AG08395 (cell line): ENCODE data around the gene ZMYM5.
"Not testable (repeated sequence)": the region's sequence is repeated elsewhere in the genome, so short reads cannot be mapped to it uniquely, and the experiment has no call there.

ENCODE experiments used
- DNase-seq: peaks from one replicate; pipeline ENCODE4 v3.0.0; 2012; ENCODE audit warnings: mixed read lengths, low spot score

Gene ZMYM5

GRCh38 chr13:19863323-19864023, at the start of gene ZMYM5:
ZMYM5 (minus strand) TSS chr13:19863649; CDS start chr13:19852180, 11,469 bp downstream.
- peak; percentile 98 for DNase-seq

DNA sequence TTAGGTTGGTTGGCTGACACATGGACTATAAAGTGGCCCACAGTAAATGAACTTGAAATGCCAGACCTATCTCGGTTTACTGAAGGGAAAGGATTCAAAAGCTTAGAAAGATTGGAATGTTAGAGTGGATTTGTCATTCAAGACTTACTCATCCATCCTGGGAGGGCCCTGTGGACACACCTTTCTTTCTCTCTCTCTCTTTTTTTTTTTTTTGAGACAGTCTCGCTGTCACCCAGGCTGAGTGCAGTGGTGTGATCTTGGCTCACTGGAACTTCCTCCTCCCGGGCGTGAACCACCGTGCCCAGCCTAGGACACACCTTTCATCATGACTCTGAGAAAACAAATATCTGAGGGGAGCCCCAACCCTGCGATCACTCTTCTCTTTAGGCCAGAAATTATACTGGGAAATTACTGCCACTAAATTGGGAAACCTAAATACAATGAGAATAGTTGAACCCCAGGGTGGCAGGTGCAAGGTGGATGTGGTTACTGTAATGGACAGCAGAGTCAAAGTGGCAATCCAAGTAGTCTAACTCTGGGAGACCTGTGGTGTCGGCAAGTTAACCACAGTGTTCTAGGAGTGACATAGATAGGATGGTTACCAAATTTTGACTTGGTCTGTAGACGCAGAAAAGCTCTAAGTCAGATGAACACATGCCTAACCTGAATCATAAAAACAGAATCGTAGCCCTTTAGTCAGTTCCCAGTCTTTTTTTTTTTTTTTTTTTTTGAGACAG, 47.1 kb upstream of the ZMYM5 start:
- peak; percentile 22 for DNase-seq

DNA sequence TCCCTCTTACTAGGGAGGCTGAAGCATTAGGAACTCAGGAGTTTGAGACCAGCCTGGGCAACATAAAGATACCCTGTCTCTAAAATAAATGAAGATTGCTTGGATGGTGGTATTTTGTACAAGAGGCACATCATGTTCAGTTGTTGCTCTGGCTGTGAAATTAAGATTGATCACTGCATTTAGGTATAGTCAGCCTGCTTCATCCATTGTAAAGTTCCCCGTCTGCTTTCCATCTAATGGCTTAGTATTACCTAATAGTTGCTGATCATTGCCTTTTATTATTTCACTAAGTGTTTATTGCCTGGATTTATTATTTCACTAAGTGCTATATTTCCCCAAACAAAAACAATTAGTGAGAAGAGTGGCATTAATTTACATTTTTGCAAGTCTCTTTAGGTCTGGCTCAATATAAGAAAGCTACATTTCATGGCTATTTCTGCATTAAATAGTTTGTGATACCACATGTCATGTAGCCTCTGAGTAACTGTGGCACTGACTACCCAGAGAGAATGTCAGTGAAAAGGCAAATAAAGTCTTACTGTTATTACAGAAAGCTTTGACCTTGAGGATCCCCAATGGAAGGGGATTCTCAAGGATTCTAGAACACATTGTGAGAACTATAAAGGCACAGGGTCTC, 45.0 kb upstream of the ZMYM5 start:
- DNase-seq: no peak

- not testable (repeated sequence) for DNase-seq
These were observed 42.2 kb upstream of the ZMYM5 start for GRCh38 chr13:19905487-19906195.

GRCh38 chr13:19890030-19890429, 26.6 kb upstream of the ZMYM5 start:
- no peak for DNase-seq

DNA sequence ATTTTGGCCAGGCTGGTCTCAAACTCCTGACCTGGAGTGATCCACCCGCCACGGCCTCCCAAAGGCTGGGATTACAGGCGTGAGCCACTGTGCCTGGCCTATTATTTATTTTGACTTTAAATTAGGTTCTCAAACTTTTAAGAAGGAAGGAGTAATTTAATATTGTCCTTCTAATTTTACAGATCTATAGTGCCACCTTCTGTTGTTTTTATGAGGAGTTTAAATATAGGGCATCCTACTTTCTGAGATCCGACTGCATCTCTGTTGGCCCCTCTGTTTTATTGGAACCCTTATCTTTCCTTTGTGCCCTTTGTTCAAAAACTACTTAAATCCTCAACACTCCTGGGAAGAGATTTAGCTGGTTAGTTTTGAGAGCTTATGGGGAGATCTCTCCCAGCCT, 25.4 kb upstream of the ZMYM5 start:
- peak; percentile 18 for DNase-seq

- DNase-seq: no peak
These were observed 18.8 kb upstream of the ZMYM5 start for GRCh38 chr13:19882231-19882630.

GRCh38 chr13:19881641-19882040, 18.2 kb upstream of the ZMYM5 start:
- DNase-seq: no peak

GRCh38 chr13:19864746-19865309, 1.4 kb upstream of the ZMYM5 start:
- peak; percentile 52 for DNase-seq

GRCh38 chr13:19864024-19864745, 736 bp upstream of the ZMYM5 start:
- DNase-seq: peak; percentile 53

GRCh38 chr13:19862481-19863313, 752 bp downstream of the ZMYM5 start:
- DNase-seq: peak; percentile 12

- DNase-seq: no peak
These were observed 1.7 kb downstream of the ZMYM5 start for GRCh38 chr13:19861762-19862161.

GRCh38 chr13:19860884-19861655, 2.4 kb downstream of the ZMYM5 start:
- DNase-seq: no peak

DNA sequence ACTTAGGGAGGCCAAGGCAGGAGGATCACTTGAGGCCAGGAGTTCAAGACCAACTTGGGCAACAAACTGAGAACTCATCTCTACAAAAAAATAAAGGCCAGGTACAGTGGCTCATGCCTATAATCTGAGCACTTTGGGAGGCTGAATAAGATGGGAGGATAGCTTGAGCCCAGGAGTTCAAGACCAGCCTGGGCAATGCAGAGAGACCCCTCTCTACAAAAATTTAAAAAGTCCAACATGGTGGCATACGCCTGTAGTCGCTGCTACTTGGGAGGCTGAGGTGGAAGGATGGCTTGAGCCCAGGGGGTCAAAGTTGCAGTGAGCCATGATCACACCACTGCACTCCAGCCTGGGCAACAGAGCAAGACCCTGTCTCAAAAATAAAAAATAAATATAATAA, 5.8 kb downstream of the ZMYM5 start:
- not testable (repeated sequence) for DNase-seq

DNA sequence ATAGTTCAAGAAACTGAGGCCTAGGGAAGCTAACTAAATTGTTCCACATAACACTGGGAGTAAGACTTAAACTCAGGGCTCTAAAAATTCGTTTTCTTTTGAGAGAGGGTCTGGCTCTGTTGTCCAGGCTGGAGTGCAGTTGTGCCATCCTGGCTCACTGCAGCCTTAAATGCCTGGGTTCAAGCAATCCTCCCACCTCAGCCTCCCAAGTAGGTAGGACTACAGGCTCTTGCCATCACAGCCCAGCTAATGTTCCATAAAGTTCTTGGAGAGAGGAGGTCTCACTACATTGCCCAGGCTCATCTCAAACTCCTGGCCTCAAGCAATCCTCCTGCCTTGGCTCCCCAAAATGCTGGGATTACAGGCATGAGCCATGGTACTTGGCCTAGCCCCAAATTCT, 10.7 kb downstream of the ZMYM5 start:
- no peak for DNase-seq

DNA sequence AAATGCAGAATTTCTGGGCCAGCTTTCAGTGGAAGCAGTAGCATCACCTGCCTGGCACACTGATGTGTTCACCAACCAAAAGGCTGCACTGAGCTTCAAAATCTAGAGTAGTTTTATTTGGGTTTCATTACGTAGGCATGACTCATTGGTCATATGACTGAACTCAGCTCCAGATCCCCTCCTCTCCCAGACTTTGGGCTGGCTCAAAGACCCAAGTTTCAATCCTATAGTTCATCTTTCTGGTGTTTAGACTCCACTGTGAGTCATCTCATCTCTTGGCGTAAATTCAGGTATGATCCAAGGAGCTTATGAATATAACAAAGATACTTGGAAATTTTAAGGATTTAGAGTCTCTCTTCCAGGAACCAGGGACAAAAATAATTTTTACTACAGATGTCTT, 17.7 kb downstream of the ZMYM5 start:
- DNase-seq: peak; percentile 92

- no peak for DNase-seq
These were observed 24.6 kb downstream of the ZMYM5 start for GRCh38 chr13:19838865-19839275.

DNA sequence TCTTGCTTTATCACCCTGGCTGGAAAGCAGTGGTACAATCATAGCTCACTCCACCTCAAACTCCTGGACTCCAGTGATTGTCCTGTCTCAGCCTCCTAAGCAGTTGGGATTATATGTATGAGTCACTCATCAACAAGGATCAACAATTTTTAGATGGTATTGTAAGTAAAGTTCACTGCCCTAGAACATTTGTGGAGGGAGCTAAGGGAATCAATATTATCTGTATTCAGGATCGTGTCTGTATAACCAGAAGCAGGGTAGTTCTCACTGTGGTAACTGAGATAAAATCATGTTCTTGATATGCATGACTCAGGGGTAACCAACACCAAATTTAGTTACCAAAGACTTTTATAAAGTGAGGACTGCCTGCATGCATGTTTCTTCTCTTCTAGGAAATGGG, 27.0 kb downstream of the ZMYM5 start:
- no peak for DNase-seq

DNA sequence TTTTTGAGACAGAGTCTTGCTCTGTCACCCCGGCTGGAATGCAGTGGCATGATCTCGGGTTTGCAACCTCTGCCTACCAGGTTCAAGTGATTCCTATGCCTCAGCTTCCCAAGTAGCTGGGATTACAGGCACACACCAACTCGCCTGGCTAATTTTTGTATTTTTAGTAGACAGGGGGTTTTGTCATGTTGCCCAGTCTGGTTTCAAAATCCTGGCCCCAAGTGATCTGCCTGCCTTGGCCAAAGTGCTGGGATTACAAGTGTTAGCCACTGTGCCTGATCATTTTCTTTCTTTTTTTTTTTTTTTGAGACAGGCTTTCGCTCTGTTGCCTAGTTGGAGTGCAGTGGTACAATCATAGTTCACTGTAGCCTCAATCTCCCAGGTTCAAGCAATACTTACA, 28.7 kb downstream of the ZMYM5 start:
- DNase-seq: no peak

DNA sequence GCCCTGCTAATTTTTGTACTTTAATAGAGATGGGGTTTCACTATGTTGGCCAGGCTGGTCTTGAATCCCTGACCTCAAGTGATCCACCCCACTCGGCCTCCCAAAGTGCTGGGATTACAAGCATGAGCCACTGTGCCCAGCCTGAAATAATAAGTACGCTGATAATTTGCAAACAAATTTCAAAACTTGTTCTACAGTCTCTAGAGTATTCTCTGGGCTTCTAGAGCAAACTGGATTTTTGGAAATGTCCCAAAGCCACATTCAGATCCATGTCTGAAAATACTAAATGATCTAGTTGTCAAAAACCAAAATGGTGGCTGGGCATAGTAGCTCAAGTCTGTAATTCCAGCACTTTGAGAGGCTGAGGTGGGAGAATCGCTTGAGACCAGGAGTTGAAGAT, 40.8 kb downstream of the ZMYM5 start:
- no peak for DNase-seq
